Stomach (tissue), 4 donors: Measurements from ENCODE around the gene PIEZO1.

Experiments
- CTCF ChIP-seq, 7 experiments: fragments of 450-650 bp in 4 of 7; fragments of 200-600 bp in 3 of 7; sonication (generic) in 3 of 7; IDR thresholded peaks; one replicate each; pipeline ENCODE4 v1.5.1; 2016 to 2019; ENCODE audit warnings: antibody characterized with exemption in 7 of 7, control low read depth in 2 of 7, mild to moderate bottlenecking in 1 of 7
- EP300 ChIP-seq: sonication (generic); formaldehyde crosslinking; IDR thresholded peaks from one replicate; pipeline ENCODE4 v1.6.1; 2017; ENCODE audit warnings: antibody characterized with exemption
- POLR2A ChIP-seq, 4 donors: fragments of 450-650 bp; IDR thresholded peaks; one replicate each; pipeline ENCODE4 v1.6.1; 2016; ENCODE audit warnings: antibody characterized with exemption in 4 of 4, control low read depth in 2 of 4, mild to moderate bottlenecking in 1 of 4, moderate library complexity in 1 of 4
- POLR2AphosphoS5 ChIP-seq, 3 donors: sonication (generic); formaldehyde crosslinking; IDR thresholded peaks; one replicate each; pipeline ENCODE4 v1.6.1; 2016; ENCODE audit warnings: antibody characterized with exemption in 3 of 3

- TF ChIP-seq POLR2AphosphoS5 (IDR thresholded peaks at IDR 0.05) (no peak), EP300 (no peak), CTCF (IDR thresholded peaks at IDR 0.05) (no peak), POLR2A (IDR thresholded peaks at IDR 0.05) (no peak)
Observed at GRCh38 chr16:88831838-88832237, 46.8 kb upstream of the PIEZO1 start.
